Measurements from ENCODE around the gene GLP2R. TPM values are rescaled to one million over a fixed set of nuclear protein-coding genes. Genes with fewer than 3 reads are reported as not detected.

The GLP2R gene
- total RNA-seq, 4 donors from 2014 or later = 3.9 to 7.5 (median 5.9) TPM

GRCh38 chr17:9905902-9906301 lies 80.2 kb downstream of the GLP2R start:
- TF ChIP-seq CTCF (IDR thresholded peaks at IDR 0.05; ENCODE audit: low read depth) = no peak

GRCh38 chr17:9906616-9907015 lies 80.9 kb downstream of the GLP2R start:
- no peak for TF ChIP-seq CTCF (IDR thresholded peaks at IDR 0.05; ENCODE audit: low read depth)

GRCh38 chr17:9907131-9907530 lies 81.4 kb downstream of the GLP2R start:
- TF ChIP-seq CTCF (IDR thresholded peaks at IDR 0.05; ENCODE audit: low read depth) = no peak

- TF ChIP-seq CTCF (IDR thresholded peaks at IDR 0.05; ENCODE audit: low read depth) = no peak
Observed at GRCh38 chr17:9907883-9908648, 82.3 kb downstream of the GLP2R start.

- TF ChIP-seq CTCF (IDR thresholded peaks at IDR 0.05; ENCODE audit: low read depth) = no peak
Observed at GRCh38 chr17:9908649-9909042, 82.9 kb downstream of the GLP2R start.

GRCh38 chr17:9911089-9911488 lies 85.4 kb downstream of the GLP2R start:
- TF ChIP-seq CTCF (IDR thresholded peaks at IDR 0.05; ENCODE audit: low read depth) = no peak

- no peak for TF ChIP-seq CTCF (IDR thresholded peaks at IDR 0.05; ENCODE audit: low read depth)
Observed at GRCh38 chr17:9912121-9913099, 86.7 kb downstream of the GLP2R start.
